NCI-H69 (cell line): ENCODE results near the gene ELN.
"Not testable (repeated sequence)": the region's sequence is repeated elsewhere in the genome, so short reads cannot be mapped to it uniquely, and the experiment has no call there.

Source experiments
- DNase-seq: peaks from one replicate; lab custom pipeline; 2025; lab: John Stamatoyannopoulos, UW

The ELN gene

DNA sequence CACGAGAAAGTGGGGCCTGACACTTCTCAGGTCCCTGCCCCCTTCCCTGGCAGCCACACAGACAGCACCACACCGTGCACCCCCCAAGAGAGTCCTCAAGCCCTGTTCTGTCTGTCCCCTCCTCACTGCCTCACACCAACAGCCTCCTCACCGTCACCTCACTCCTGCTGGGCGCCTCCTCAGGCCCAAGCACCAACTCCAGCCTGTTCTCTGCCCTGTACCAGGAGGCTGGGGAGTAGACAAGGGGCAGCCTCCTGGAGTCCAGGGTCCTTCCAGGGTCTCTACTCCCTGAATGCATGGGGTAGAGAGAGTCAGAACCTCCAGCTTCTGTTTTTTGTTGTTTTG, 26.9 kb upstream of the ELN start:
- DNase-seq: no peak

DNA sequence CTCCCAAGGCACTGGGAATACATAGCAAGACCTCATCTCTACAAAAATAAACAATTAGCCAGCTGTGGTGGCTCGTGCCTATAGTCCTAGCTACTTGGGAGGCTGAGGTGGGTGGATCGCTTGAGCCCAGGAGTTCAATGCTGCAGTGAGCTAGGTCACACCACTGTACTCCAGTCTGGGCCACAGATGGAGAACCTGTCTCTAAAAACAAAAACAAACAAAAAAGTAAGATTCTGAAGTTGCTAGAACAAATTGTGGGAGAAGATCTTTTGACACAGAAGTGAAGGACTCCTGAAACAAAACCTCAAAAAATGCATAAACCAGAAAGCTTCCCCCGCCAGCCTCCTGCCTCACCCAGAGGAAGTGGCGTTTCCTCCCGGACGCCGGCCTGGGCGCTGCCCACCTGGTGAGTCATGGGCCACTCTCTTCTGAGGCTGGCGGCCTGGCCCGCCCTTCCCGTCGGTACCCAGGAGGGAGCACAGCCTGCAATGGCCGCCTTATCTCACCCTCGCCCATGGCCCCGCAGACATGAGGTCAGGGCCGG, 25.4 kb upstream of the ELN start:
- DNase-seq: peak; percentile 20

DNA sequence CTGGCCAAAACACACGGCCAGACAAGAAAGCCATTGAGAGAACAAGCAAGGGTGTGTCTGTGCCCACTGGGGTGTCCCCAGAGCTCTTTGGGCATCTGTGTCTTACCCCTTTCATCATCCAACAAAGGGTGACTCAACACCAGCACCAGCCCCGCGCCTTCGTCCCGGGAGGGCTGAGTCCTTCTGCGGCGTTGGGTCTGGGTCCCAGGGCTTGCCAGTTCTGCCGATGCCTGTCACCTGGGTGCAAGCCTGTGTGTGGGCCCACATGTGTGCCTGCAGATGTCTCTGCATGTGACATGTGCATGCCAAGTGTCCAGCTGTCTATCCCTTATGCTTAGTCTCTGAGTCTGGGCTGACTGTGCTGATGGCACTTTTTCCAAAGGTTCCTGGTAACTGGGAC, 24.4 kb upstream of the ELN start:
- no peak for DNase-seq

DNA sequence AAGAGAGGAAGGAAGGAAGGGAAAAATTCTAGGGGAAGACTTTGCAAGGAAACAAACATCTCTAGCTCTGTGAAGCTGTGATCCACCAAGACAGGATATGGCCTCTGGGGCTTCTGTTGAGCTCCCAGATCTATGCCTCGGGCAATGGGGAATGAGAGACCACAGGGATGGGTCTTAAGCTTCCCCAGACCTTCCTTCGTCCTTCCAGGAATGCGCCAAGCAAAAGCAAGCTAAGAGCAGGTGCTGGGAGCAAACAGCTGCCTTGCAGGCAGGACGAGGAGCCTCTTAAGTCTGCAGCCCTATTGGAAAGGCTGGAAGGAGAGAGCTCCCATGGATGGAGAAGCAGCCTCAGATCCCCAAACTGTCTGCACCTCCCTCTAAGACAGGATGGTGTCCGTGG, 21.9 kb upstream of the ELN start:
- DNase-seq: peak; percentile 18

DNA sequence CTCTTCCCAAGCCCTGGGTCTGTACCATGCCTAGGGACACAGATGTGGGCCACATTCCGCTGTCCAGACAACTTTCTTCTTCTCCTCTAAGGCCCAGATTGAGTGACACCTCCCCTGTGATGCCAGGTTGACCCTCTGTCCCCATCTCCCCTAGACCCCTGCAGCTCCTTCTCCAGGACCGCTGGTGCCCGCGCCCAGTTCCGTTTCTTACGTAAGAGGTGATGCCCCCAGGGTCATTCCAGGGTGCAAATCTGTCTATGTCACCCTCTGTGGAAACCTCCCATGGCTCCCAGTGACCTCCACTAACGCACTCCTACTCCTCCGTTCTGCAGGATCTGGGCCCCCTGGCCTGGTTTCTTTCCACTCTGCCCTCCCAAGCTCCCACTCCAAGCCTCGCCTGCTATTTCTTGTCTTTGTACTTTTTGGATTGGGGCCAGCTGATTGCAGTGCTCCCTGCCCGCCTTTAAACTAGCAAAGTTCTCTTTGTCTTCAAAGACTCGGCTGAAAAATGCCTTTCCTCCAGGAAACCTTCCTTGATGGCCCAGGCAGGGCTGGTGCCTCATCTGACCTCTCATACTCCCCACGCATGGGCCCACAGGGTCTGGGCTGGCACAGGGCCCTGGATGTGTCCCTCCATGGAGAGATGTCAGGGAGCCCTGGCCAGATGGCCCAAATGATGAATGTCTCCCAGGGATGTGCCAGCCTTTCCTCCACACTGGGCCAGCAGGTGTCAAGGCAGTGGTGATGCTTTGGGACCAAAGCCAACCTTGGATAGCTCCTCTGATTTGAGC, 21.3 kb upstream of the ELN start:
- DNase-seq: peak; percentile 87

DNA sequence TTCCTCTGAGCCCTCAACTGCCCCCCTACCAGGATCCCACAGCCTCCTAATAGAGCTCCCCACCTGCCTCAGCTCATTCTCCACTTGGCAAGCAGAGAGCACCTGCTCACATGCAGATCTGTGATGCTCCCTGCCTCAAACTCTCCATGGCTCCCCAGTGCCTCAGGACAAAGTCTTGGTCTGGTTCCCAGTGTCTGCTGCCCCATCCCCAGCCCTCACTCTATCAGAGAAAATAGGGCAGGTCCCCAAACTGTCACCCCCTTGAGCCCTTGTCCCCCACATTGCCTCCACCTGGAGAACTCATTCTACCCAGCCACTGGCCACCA, 20.8 kb upstream of the ELN start:
- DNase-seq: no peak

DNA sequence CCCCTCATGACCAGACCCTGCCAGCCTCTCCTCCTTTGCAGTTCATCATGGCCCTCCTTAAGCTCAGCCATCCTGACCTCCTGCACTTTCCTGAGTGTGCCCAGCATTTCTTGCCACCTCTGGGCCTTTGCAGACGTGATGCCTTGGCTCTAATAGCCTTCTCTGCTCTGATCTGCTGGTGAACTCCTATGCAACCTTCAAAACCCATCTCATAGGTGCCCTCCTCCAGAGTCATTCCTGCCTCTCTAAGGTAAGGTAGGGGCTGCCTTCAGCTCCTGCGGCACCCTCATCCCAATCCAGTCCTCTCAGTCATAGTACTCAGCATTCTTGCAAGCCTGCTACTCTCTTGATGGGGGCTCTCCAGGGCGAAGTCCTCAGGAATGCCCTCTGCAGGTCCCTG, 19.3 kb upstream of the ELN start:
- DNase-seq: no peak

DNA sequence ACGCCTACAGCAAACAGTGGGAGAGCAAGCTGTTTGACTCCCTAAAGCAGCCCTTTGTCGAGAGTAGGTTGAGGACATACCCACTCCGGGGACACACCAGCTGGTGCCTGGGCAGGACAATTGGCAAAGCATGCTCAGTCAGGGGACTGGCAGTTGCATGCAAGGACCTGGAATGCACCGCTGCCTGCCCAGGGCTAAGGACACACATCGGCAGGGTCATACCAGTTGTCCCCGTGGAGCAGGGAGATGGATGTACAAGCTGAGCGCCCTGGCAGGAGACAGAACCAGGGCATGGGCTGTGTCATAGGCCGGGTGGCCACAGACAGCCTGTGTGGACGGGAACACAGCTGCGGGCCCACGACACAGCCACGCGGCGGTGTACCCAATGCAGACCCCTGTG, 18.3 kb upstream of the ELN start:
- DNase-seq: no peak

DNA sequence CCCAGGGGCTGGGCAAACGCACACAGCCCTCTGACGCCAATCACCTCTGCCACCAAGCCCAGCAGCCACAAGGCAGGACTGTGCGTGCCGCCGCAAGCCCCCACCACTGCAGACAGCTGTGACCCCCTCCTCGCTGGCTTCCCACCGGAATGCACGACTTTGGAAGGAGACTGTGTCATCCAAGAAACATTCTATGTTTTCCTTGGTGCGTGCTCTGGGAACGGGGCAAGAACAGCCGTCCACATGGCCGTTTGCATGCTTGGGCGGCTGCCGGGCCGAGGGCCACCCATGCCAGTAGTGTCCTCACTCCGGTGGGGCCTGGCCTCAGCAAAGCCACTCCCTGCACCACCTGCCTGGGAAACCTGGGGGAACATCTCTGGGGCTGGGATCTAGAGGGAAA, 17.6 kb upstream of the ELN start:
- no peak for DNase-seq

DNA sequence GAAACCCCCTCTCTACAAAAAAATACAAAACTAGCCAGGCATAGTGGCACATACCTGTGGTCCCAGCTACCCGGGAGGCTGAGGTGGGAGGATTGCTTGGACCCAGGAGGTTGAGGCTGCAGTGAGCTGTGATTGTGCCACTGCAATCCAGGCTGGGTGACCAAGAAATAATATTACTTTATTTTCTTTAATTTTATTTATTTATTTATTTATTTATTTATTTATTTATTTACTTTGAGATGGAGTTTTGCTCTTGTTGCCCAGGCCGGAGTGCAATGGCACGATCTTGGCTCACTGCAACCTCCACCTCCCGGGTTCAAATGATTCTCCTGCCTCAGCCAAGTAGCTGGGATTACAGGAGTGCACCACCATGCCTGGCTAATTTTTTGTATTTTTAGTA, 16.6 kb upstream of the ELN start:
- not testable (repeated sequence) for DNase-seq

DNA sequence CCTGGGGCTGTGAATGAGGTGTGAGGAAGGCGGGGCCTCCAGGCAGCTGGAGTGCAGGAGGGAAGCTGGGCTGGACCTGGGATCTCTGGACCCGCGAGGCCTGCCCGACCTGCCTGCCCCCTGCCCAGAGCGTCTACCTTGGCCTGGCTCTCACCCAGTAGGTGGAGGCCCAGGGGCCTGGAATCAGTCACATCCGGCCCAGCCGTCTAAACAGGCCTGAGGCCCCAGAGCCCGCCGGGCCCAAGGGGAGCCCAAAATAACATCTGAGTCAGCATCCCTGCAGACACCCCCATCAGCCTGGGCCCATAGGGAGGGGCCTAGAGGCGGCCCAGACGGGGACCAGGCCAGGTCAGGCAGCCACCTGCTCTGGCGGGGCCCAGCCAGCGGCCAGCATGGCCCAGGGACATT, 15.1 kb upstream of the ELN start:
- no peak for DNase-seq

DNA sequence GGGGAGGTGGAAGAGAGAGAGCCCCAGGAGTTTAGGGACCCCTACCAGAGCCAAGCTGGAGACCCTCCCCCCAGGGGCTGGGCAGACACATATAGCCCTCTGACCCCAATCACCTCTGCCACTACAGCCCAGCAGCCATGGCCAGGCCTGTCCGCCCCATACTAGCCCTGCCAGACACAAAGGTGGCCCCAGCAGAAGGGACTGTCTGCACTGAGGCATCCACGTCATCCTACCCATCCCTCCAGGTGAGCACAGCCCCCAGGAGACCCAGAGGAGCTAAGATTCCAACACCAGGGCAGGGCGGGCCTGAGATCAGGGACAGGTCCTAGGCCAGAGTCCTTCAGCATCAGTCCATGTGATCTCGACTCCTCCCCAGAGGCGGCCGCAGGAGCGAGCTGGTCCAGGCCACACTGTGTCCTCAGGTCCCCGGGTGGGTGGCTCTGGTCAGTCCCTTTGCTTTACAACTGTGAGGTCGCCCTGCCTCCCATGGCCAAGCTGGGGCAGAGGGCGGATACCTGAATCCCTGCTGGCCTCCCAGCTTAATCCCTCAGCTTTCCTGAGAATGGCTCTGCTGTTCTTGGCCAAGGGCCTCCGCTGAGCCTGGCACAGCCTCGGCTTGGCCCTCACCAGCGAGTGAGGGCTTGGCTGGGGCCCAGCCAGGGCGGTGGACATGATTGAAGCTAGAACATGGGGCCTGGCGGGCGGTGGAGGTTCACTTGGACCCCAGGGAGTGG, 14.3 kb upstream of the ELN start:
- no peak for DNase-seq

DNA sequence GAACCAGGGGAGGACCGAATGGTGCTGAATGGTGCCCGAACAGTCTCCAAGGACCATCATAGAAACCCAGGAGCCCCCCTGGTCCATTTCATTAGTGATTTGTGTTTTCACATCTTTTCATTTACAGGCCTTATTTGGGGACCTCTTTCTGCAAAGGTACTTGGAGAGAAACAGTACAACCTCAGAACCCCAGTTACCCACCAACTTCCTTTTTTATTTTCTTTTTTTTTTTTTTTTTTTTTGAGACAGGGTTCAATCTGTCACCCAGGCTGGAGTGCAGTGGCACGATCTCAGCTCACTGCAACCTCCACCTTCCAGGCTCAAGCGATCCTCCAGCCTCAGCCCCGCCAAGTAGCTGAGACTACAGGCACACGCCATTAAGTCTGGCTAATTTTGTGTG, 13.0 kb upstream of the ELN start:
- DNase-seq: no peak

DNA sequence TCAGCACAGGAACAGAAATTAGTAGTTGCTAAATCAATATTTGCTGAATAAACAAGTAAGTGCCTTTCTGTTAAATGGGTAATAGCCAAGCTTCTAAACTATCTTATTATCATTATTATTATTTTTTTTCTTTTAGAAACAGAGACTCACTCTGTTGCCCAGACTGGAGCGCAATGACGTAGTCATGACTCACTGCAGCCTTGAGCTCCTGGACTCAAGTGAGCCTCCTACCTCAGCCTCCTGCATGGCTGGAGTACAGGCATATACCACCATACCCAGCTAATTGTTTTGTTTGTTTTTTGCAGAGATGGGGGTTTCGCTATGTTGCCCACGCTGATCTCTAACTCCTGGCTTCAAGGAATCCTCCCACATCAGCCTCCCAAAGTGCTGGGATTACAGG, 12.3 kb upstream of the ELN start:
- peak; percentile 67 for DNase-seq

DNA sequence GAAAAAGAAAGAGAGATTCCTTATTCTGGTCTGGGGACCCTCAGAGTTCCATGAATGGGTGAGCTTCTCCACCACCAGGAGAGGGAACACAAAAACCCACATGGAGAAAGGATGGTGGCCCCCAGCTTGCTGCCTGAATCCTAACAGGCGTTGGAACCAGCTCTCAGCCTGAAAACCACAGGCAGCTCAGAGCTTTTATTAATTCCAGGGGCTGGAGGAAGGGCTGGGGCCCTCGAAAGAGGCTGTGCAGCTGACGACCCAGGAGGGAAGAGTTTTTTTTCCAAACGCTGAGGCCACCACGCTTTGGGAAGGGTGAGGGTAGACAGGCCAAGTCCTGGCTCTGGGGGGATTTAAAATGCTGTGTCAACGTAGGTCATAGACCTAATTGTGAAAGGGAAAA, 10.8 kb upstream of the ELN start:
- no peak for DNase-seq

DNA sequence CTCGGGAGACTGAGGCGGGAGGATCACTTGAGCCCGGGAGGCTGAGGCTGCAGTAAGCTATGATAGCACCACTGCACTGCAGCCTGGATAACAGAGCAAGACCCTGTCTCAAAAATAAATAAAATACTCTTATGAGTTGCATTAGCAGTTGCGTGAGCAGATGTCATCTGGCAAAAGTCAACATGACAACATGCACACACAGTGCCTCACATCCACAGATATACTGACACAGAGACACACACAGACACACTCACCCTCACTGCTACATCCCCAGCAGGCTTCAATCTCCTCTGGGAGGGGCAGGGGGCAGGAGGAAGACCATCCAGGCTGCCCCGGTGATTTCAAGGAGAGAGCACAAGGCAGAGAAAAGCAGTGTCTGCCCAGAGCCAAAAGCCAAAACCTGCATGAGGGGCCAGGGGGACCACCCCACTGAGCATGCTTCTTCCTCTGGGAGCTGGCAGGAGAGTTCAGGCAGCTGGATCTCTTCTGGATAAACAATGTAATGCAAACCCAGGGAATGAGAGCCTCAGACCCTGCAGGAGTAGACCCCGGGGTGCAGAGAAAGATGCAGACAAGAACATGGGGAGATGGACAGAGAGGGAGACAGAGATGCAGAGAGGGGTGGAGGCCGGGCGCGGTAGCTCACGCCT, 9.6 kb upstream of the ELN start:
- peak; percentile 38 for DNase-seq

DNA sequence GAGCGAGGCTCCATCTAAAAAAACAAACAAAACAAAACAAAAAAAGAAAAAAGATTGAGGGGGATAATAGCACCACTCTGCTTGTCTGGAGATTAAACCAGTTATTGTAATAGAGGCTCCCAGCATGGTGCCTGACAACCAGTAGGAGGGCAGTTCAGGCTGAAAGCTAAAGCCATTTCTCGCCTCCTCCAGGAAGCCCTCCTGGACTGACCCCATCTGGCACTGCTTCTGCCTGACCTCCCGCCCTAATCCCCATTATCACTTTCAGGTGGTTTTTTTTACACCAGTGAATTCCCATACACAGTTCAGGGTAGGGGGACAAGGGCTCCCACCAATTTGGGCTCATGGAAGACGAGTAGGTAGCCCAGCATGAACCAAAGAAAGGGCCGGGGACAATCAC, 8.8 kb upstream of the ELN start:
- peak; percentile 67 for DNase-seq

DNA sequence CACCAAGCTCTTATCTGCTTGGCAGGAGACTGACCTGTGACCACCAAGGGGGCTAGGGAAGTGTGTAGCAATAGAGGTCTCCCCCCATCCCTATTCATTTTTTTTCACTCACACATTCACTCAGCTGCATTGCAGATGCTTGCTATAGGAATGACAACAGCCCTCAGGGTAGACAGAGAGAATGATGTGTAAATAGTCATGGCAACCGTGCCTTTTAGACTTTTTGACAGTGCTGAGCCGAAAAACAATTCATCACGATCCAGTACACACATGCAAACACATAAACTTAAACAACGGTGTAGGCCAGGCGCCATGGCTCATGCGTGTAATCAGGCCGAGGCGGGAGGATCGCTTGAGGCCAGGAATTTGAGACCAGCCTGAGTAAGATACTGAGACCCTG, 7.6 kb upstream of the ELN start:
- peak; percentile 82 for DNase-seq

DNA sequence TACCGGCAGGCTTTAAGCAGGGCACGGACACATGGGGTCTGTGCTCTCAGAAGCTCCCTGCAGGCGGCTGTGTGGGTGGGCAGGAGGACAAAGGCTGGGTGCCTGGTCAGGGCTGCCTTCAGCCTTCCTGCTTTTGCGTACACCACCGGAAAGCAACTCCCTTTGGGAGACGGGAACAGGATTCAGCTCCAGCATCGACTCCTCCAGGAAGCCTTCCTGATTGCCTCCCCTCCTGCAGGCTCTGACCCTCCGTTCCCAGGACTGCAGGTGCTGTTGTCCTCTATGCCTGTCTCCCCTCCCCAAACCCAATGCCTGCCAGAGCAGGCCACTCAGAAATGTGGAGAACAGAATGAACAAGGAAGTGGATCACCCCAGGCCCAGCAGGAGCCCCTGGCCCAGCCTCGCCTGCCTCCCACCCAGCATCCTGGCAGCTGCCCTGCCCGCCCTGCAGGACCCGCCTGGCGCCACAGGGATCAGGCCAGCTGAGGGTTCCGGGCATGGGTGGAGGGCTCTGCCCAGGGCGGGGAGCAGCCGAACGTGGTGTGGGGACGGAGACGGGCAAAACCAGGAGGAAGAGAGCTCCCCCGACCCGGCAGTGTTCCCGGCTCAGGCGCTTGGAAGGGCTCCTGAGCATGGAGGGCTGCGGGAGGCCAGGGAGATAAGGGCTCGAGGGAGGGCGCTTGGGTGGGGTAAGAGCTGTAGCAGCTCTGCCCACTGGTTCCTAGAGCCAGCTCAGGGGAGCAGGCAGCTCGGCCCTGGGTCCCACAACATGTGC, 6.2 kb upstream of the ELN start:
- DNase-seq: no peak

DNA sequence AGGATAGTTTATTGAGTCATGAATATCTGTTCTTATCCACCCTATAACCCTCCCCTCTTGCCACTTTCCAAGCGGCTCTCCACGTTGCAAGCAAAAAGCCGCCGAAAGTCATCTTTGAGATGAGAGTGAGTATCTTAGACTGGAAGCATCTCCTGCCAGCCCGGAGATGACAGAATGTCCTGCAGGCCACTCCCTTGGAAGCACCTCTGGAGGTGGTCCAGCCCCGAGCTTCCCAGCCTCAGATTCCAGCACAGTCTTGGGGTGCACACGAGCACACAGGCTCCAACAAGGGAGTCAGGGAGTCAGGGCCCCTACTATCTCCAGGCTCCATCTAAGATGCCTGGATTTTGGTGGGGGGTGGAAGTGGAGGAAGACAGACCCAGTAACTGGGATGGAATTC, 5.5 kb upstream of the ELN start:
- DNase-seq: no peak

DNA sequence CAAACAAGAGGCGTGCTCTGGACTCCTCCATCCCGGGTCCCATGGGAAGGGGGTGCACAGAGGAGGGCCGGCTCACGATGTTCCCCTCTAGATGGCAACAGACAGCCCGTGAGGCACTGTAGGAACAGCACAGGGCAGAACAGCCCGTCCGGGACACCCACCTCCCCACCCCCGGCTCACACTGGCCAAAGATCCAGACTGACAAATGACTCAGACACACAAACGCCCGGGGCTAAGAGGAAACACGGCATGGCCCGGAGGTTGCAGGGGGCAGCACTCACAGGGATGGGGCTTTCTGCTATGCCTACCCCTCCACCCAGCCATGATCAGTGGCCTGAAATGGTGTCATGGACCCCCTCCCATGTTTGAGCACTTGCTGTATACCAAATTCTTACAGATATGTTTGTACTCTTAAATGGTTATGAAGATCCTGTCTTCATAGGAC, 4.9 kb upstream of the ELN start:
- DNase-seq: peak; percentile 68

DNA sequence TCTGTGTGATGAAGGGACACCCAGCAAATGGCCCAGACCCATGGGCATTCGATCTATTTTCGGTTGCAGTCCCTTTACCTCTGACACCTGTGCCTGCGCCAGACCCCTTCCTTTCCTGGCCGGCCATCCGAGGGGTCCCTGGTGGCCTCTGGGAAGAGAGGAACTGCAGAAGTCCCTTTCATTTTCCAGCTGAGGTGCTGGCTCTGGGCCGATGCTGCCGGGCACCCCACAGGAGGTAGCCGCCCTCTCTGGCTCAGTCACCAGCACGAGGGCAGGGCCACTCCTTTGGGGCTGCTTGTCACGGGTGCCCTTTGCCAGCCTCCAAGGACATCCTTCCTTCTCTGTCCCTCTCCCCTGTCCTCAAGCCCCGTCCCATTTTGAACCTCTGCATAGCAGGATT, 4.2 kb upstream of the ELN start:
- no peak for DNase-seq
